IMR-90 (cell line): ENCODE data around the gene PTMS. TPM values are rescaled to one million over a fixed set of nuclear protein-coding genes. Genes with fewer than 3 reads are reported as not detected.

ENCODE experiments used
- ATAC-seq: fragments of 200-7000 bp; cut with Tn5 transposase; 2 replicates; pipeline ENCODE4 v1.9.1; 2020; ENCODE audit warnings: low read depth, mild to moderate bottlenecking, moderate library complexity
- BruUV-seq: library from RNA; stranded (reverse); fragments of 400-500 nt; replicated peaks from 2 replicates; lab custom pipeline; 2021; lab: Mats Ljungman, UMichigan
- CTCF ChIA-PET: fragments of 300-600 bp; formaldehyde crosslinking; extraction: SDS; loops from one replicate; lab custom pipeline; 2021; ENCODE audit warnings: antibody characterized with exemption; lab: Yijun Ruan, JAX
- POLR2A ChIA-PET: fragments of 300-600 bp; sonication (Branson Sonifier 250); formaldehyde crosslinking; loops from one replicate; lab custom pipeline; 2022; ENCODE audit warnings: antibody characterized with exemption; ENCODE audit not compliant: unreplicated experiment; lab: Charles Lee
- DNase-seq: peaks from one replicate; pipeline ENCODE4 v3.0.0; 2013
- H2AFZ ChIP-seq: replicated peaks from 2 replicates; pipeline ENCODE3; 2013; ENCODE audit warnings: low read length, mild to moderate bottlenecking; ENCODE audit not compliant: poor library complexity
- H2AK5ac ChIP-seq: 2 replicates; pipeline ENCODE4 v1.6.1; 2013; ENCODE audit warnings: low read depth, low read length, inconsistent platforms
- H2AK9ac ChIP-seq: replicated peaks from 2 replicates; pipeline ENCODE3; 2013; ENCODE audit warnings: mild to moderate bottlenecking, low read depth, low read length, moderate library complexity; ENCODE audit not compliant: poor library complexity
- H2BK120ac ChIP-seq: 2 replicates; pipeline ENCODE4 v1.6.1; 2013; ENCODE audit warnings: low read depth, low read length, inconsistent platforms
- H2BK15ac ChIP-seq: 3 replicates; pipeline ENCODE4 v1.6.1; 2013; ENCODE audit warnings: low read depth, low read length, inconsistent platforms
- H2BK20ac ChIP-seq: 2 replicates; pipeline ENCODE4 v1.6.1; 2013; ENCODE audit warnings: low read depth, mild to moderate bottlenecking, inconsistent platforms, low read length, moderate library complexity
- H2BK5ac ChIP-seq: 2 replicates; pipeline ENCODE4 v1.6.1; 2013; ENCODE audit warnings: mild to moderate bottlenecking, low read depth, low read length, inconsistent platforms; ENCODE audit not compliant: poor library complexity, severe bottlenecking
- H3K14ac ChIP-seq: replicated peaks from 2 replicates; pipeline ENCODE4 v1.6.1; 2013; ENCODE audit warnings: low read depth, low read length, inconsistent platforms
- H3K18ac ChIP-seq: 2 replicates; pipeline ENCODE4 v1.6.1; 2013; ENCODE audit warnings: low read depth, low read length, control low read depth
- H3K23ac ChIP-seq: 2 replicates; pipeline ENCODE4 v1.6.1; 2013; ENCODE audit warnings: low read depth, low read length, inconsistent platforms
- H3K27ac ChIP-seq: 2 replicates; pipeline ENCODE4 v1.5.1; 2013; ENCODE audit warnings: mild to moderate bottlenecking, control low read depth, low read length; ENCODE audit not compliant: insufficient read depth
- H3K27me3 ChIP-seq: 2 replicates; pipeline ENCODE4 v1.6.1; 2013; ENCODE audit warnings: low read length; ENCODE audit not compliant: control insufficient read depth, insufficient read depth
- H3K36me3 ChIP-seq: 2 replicates; pipeline ENCODE4 v1.6.1; 2013; ENCODE audit warnings: low read length, mixed read lengths; ENCODE audit not compliant: control insufficient read depth, insufficient read depth
- H3K4ac ChIP-seq: 2 replicates; pipeline ENCODE4 v1.6.1; 2013; ENCODE audit warnings: low read depth, low read length, inconsistent platforms
- H3K4me1 ChIP-seq: 2 replicates; pipeline ENCODE4 v1.6.1; 2013; ENCODE audit warnings: low read length, mixed read lengths; ENCODE audit not compliant: control insufficient read depth, insufficient read depth
- H3K4me2 ChIP-seq: 2 replicates; pipeline ENCODE4 v1.6.1; 2013; ENCODE audit warnings: low read depth, mild to moderate bottlenecking, control low read depth, low read length, moderate library complexity
- H3K4me3 ChIP-seq: 2 replicates; pipeline ENCODE4 v1.5.1; 2013; ENCODE audit warnings: low read depth, mild to moderate bottlenecking, control low read depth, low read length, moderate library complexity; ENCODE audit not compliant: insufficient read depth
- H3K56ac ChIP-seq: 2 replicates; pipeline ENCODE4 v1.6.1; 2013; ENCODE audit warnings: low read length, inconsistent platforms; ENCODE audit not compliant: insufficient read depth; ENCODE audit errors: extremely low read depth
- H3K79me1 ChIP-seq, 2 experiments: 2 replicates each; pipeline ENCODE4 v1.6.1; 2013; ENCODE audit warnings: low read length in 2 of 2, inconsistent platforms in 1 of 2, low read depth in 1 of 2
- H3K9ac ChIP-seq: 2 replicates; pipeline ENCODE4 v1.6.1; 2013; ENCODE audit warnings: low read depth, low read length, control low read depth
- H3K9me1 ChIP-seq: 2 replicates; pipeline ENCODE4 v1.6.1; 2013; ENCODE audit warnings: low read length, inconsistent platforms; ENCODE audit not compliant: insufficient read depth
- H3K9me3 ChIP-seq: 2 replicates; pipeline ENCODE4 v1.6.1; 2013; ENCODE audit warnings: low read length; ENCODE audit not compliant: control insufficient read depth, insufficient read depth
- H4K20me1 ChIP-seq: 2 replicates; pipeline ENCODE4 v1.6.1; 2013; ENCODE audit warnings: low read length, inconsistent platforms; ENCODE audit not compliant: insufficient read depth
- H4K5ac ChIP-seq: 2 replicates; pipeline ENCODE4 v1.6.1; 2013; ENCODE audit warnings: mild to moderate bottlenecking, low read depth, low read length, control low read depth
- H4K8ac ChIP-seq, 2 experiments: 2 replicates each; pipeline ENCODE4 v1.6.1; 2013; ENCODE audit warnings: low read depth in 2 of 2, low read length in 2 of 2, control low read depth in 1 of 2, inconsistent platforms in 1 of 2
- H4K91ac ChIP-seq: 2 replicates; pipeline ENCODE4 v1.6.1; 2013; ENCODE audit warnings: low read depth, low read length, inconsistent platforms; ENCODE audit not compliant: insufficient read depth
- BHLHE40 ChIP-seq: fragments of 150-350 bp; IDR thresholded peaks from 2 replicates; pipeline ENCODE4 v1.6.1; 2016; ENCODE audit warnings: mild to moderate bottlenecking, low read depth, low read length
- CEBPB ChIP-seq: IDR thresholded peaks from 2 replicates; pipeline ENCODE4 v1.6.1; 2012; ENCODE audit warnings: low read depth, low read length, improper control_type of control experiment
- CHD1 ChIP-seq: IDR thresholded peaks from 2 replicates; pipeline ENCODE4 v1.6.1; 2012; ENCODE audit warnings: low read depth, low read length, improper control_type of control experiment
- FOS ChIP-seq: fragments of 150-350 bp; IDR thresholded peaks from 2 replicates; pipeline ENCODE4 v1.6.1; 2016; ENCODE audit warnings: low read depth, low read length
- MAFK ChIP-seq: IDR thresholded peaks from 2 replicates; pipeline ENCODE4 v1.6.1; 2012; ENCODE audit warnings: low read depth, low read length, improper control_type of control experiment
- MAZ ChIP-seq: IDR thresholded peaks from 2 replicates; pipeline ENCODE4 v1.6.1; 2012; ENCODE audit warnings: low read depth, mild to moderate bottlenecking, low read length, improper control_type of control experiment, moderate library complexity, borderline replicate concordance
- NFE2L2 ChIP-seq: fragments of 150-350 bp; IDR thresholded peaks from 2 replicates; pipeline ENCODE4 v1.6.1; 2016; ENCODE audit warnings: low read depth, mild to moderate bottlenecking, low read length
- POLR2A ChIP-seq: IDR thresholded peaks from 2 replicates; pipeline ENCODE4 v1.6.1; 2012; ENCODE audit warnings: mild to moderate bottlenecking, low read depth, low read length
- SMC3 ChIP-seq: fragments of 150-350 bp; IDR thresholded peaks from 2 replicates; pipeline ENCODE4 v1.6.1; 2016; ENCODE audit warnings: low read depth, mild to moderate bottlenecking, antibody characterized with exemption, low read length, moderate library complexity
- WGBS, 2 experiments: methylation state at CpG; one replicate each; pipeline versions ENCODE4 v1.1.5 to v1.1.7; 2013; ENCODE audit warnings: missing lambda C conversion rate in 2 of 2; ENCODE audit not compliant: insufficient read length in 1 of 2; ENCODE audit errors: extremely low coverage in 2 of 2; 5-methylcytosine and 5-hydroxymethylcytosine counted together
- dilution Hi-C: fragments of 300-500 bp; cut with HindIII; formaldehyde crosslinking; loops from one replicate; pipeline ENCODE4 v1.14.3; 2018; ENCODE audit warnings: low sequenced_read_pairs; ENCODE audit not compliant: unreplicated experiment
- in situ Hi-C: fragments of 300-500 bp; cut with MboI; formaldehyde crosslinking; loops from 3 replicates; pipeline ENCODE4 v1.14.3; 2019; ENCODE audit warnings: low sequenced_read_pairs, inconsistent platforms, mixed read lengths
- intact Hi-C: fragments of 100-400 bp; cut with micrococcal nuclease; formaldehyde crosslinking; loops from 2 replicates; pipeline ENCODE4 v1.10.0; 2022
- polyA plus RNA-seq, 3 experiments: library from polyadenylated mRNA; depleted of rRNA; stranded (reverse); fragments of >200 nt; gene quantifications; 2 replicates each; pipeline ENCODE4 v1.2.3, GENCODE V29; 2012; ENCODE audit warnings: low replicate concordance in 1 of 3
- total RNA-seq: library from RNA; depleted of rRNA; stranded (reverse); fragments of >200 nt; gene quantifications from 2 replicates; pipeline ENCODE4 v1.2.3, GENCODE V29; 2012
- TF ChIP-seq, protein P1 (sequence below): conservative IDR thresholded peaks from 2 replicates; pipeline ENCODE4 v1.5.1; 2012; ENCODE audit warnings: mild to moderate bottlenecking, low read depth, low read length, improper control_type of control experiment
- TF ChIP-seq, protein P2 (sequence below): fragments of 150-350 bp; IDR thresholded peaks from 2 replicates; pipeline ENCODE4 v1.6.1; 2016; ENCODE audit warnings: low read depth, mild to moderate bottlenecking, low read length, moderate library complexity, borderline replicate concordance
- TF ChIP-seq, protein P3 (sequence below): fragments of 150-350 bp; IDR thresholded peaks from 2 replicates; pipeline ENCODE4 v1.6.1; 2017; ENCODE audit warnings: mild to moderate bottlenecking, antibody characterized with exemption, low read length, low read depth

PTMS gene
- total and polyA plus RNA-seq, 2 of the 4 experiments (the other 2 are of a cell fraction): 17.2 to 275 TPM

DNA sequence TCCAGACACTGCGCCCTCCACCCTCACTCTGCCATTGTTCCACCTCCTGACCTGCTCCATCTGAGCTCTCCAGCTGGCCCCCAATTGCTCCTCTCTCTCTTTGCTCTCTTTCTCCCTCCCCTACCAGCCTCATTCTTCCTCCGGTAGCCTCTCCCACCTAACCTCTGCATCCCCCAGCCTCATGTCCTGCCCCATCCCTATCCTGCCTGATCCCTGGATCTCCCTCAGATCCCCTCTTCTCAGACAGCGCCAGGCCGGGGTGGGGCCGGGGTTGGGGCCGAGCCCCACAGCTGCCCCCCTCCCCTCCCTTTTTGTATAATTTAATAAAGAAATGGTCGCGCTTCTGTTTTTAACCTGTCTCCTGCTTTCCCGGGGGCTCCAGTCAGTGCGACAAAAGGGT, 4.4 kb downstream of the PTMS start:
- no peaks in the 10 kb centered on the region for H3K9me3 ChIP-seq
- no peak overlapping the region for H3K18ac ChIP-seq
- no peaks in the 10 kb centered on the region for H3K27me3 ChIP-seq
- peaks cover 15% of the 10 kb centered on the region for H3K4me1 ChIP-seq
- H2AFZ ChIP-seq: no peak overlapping the region
- H2AK5ac ChIP-seq: no peak overlapping the region
- peaks cover 17% of the 10 kb centered on the region for H3K36me3 ChIP-seq
- no peak overlapping the region for H3K4ac ChIP-seq
- no peak overlapping the region for H4K91ac ChIP-seq
- peak overlapping the region; percentile 19 for H2AK9ac ChIP-seq
- no peak overlapping the region for H3K23ac ChIP-seq
- dilution Hi-C loops (no loop called here), in situ Hi-C loops (no loop called here), intact Hi-C loops (no loop called here)
- no peak overlapping the region for H3K9ac ChIP-seq
- H3K79me1 ChIP-seq: peaks cover 15 to 46% of the 10 kb centered on the region in 2 experiments
- ATAC-seq (no peak), DNase-seq (no peak)
- H2BK15ac ChIP-seq: no peak overlapping the region
- 71% methylated on average over 1 of the region's 10 CpGs; no CpG with 5 or more reads in 1 of the 2 experiments for WGBS, 2 experiments
- H3K14ac ChIP-seq: no peak overlapping the region
- no peak overlapping the region for H3K4me2 ChIP-seq
- peaks cover 35% of the 10 kb centered on the region for H4K20me1 ChIP-seq
- no peak overlapping the region for H4K5ac ChIP-seq
- no TSS peak for BruUV-seq
- H3K4me3 ChIP-seq: no peak overlapping the region
- TF ChIP-seq, protein P1, sequence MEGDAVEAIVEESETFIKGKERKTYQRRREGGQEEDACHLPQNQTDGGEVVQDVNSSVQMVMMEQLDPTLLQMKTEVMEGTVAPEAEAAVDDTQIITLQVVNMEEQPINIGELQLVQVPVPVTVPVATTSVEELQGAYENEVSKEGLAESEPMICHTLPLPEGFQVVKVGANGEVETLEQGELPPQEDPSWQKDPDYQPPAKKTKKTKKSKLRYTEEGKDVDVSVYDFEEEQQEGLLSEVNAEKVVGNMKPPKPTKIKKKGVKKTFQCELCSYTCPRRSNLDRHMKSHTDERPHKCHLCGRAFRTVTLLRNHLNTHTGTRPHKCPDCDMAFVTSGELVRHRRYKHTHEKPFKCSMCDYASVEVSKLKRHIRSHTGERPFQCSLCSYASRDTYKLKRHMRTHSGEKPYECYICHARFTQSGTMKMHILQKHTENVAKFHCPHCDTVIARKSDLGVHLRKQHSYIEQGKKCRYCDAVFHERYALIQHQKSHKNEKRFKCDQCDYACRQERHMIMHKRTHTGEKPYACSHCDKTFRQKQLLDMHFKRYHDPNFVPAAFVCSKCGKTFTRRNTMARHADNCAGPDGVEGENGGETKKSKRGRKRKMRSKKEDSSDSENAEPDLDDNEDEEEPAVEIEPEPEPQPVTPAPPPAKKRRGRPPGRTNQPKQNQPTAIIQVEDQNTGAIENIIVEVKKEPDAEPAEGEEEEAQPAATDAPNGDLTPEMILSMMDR: no peak
- TF ChIP-seq CHD1 (no peak), MAZ (no peak), BHLHE40 (no peak), SMC3 (no peak), CEBPB (no peak), MAFK (no peak), NFE2L2 (no peak), FOS (no peak), POLR2A (no peak)
- TF ChIP-seq, protein P2, sequence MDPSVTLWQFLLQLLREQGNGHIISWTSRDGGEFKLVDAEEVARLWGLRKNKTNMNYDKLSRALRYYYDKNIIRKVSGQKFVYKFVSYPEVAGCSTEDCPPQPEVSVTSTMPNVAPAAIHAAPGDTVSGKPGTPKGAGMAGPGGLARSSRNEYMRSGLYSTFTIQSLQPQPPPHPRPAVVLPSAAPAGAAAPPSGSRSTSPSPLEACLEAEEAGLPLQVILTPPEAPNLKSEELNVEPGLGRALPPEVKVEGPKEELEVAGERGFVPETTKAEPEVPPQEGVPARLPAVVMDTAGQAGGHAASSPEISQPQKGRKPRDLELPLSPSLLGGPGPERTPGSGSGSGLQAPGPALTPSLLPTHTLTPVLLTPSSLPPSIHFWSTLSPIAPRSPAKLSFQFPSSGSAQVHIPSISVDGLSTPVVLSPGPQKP: no peak
- TF ChIP-seq, protein P3, sequence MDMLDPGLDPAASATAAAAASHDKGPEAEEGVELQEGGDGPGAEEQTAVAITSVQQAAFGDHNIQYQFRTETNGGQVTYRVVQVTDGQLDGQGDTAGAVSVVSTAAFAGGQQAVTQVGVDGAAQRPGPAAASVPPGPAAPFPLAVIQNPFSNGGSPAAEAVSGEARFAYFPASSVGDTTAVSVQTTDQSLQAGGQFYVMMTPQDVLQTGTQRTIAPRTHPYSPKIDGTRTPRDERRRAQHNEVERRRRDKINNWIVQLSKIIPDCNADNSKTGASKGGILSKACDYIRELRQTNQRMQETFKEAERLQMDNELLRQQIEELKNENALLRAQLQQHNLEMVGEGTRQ: no peak
- H2BK5ac ChIP-seq: no peak overlapping the region
- H4K8ac ChIP-seq: no peak overlapping the region
- CTCF ChIA-PET: interaction anchor here (1.4 kb wide), 1 partner anchor 17 kb away, joined by 5 read pairs; the partner anchor contains the start of gene MLF2
- POLR2A ChIA-PET: no interaction called here
- H3K56ac ChIP-seq: no peak overlapping the region
- H2BK20ac ChIP-seq: no peak overlapping the region
- no peak overlapping the region for H3K27ac ChIP-seq
- H2BK120ac ChIP-seq: no peak overlapping the region
- H3K9me1 ChIP-seq: peaks cover 13% of the 10 kb centered on the region
